Measurements from ENCODE around the gene ZDHHC3.

The ZDHHC3 gene

DNA sequence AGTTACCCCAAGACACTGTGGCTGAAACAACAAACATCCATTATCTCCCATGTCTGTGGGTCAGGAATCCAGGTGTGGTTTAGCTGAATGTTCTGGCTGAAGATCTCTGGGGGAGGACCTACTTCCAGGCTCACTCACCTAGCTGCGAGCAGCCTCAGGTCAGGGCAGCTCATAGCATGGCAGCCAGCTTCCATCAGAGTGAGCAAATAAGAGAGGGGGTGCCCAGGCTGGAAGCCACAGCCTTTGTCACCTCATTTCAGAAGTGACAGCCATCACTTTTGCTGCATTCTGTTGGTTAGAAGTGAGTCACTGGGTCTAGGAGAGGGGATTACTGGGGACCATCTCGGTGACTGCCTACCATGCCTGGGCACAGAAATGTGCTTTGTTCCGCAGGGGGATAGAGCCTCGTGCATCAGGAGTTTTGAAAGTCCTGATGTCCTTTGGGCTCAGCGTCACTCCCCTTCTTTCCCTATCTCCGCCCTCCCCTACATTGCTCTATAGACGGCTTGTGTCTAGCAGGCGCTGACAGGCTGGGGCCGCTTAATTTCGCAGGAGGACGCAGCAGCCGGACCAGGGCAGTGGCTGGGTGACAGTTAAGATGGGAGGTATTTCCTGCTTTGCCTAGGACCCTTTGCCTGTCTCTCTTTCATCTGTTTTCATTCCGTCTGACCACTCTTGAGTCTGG, 76.1 kb downstream of the ZDHHC3 start:
- Histone ChIP-seq H3K36me3 (replicated peaks; ENCODE audit: insufficient read depth, low read length) (no peaks in the 10 kb centered on the region), H2AFZ (ENCODE audit: low read length) (no peak overlapping the region), H3K27ac (ENCODE audit: low read length) (no peak overlapping the region), H3K9ac (ENCODE audit: low read length) (no peak overlapping the region), H3K4me3 (ENCODE audit: low read length) (no peak overlapping the region), H3K27me3 (replicated peaks; ENCODE audit: insufficient read depth, low read length) (no peaks in the 10 kb centered on the region), H3F3A (ENCODE audit: insufficient read depth, low read length) (no peaks in the 10 kb centered on the region), H3K4me1 (ENCODE audit: low read length) (no peaks in the 10 kb centered on the region), H3K79me2 (ENCODE audit: low read length) (no peaks in the 10 kb centered on the region), H3K9me2 (replicated peaks; ENCODE audit: insufficient read depth, low read length) (no peaks in the 10 kb centered on the region), H4K20me1 (ENCODE audit: insufficient read depth, low read length) (no peaks in the 10 kb centered on the region), H3K4me2 (ENCODE audit: low read depth, low read length) (no peak overlapping the region), H3K9me3 (replicated peaks; ENCODE audit: insufficient read depth, low read length) (no peaks in the 10 kb centered on the region)
- TF ChIP-seq, protein P1, sequence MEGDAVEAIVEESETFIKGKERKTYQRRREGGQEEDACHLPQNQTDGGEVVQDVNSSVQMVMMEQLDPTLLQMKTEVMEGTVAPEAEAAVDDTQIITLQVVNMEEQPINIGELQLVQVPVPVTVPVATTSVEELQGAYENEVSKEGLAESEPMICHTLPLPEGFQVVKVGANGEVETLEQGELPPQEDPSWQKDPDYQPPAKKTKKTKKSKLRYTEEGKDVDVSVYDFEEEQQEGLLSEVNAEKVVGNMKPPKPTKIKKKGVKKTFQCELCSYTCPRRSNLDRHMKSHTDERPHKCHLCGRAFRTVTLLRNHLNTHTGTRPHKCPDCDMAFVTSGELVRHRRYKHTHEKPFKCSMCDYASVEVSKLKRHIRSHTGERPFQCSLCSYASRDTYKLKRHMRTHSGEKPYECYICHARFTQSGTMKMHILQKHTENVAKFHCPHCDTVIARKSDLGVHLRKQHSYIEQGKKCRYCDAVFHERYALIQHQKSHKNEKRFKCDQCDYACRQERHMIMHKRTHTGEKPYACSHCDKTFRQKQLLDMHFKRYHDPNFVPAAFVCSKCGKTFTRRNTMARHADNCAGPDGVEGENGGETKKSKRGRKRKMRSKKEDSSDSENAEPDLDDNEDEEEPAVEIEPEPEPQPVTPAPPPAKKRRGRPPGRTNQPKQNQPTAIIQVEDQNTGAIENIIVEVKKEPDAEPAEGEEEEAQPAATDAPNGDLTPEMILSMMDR (IDR thresholded peaks at IDR 0.05; ENCODE audit: low read length) = no peak
- TF ChIP-seq EZH2 (optimal IDR thresholded peaks at IDR 0.05; ENCODE audit: low read depth, low read length) (no peak), EZH2phosphoT487 (IDR thresholded peaks at IDR 0.05; ENCODE audit: low read length) (no peak)
- DNase-seq = no peak

DNA sequence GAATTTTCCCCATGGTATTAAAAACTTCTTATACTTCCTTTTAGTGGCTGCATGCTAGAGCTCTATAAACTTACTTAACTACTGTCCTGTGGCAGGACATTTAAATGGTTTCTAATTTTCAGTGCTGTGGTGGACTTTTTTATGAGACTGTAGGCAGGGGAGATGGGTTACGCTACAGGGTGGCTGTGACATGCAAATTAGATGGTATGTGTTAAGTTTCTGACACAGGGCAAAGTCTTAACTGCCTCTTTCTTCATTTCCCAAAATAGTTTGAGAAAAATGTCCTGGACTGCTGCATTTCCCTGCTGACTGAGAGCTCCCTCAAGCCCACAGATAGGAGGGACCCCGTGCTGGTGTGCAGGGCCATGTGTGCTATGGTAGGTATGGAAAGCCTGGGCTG, 79.5 kb downstream of the ZDHHC3 start:
- no peaks in the 10 kb centered on the region for H4K20me1 ChIP-seq (ENCODE audit: insufficient read depth, low read length)

DNA sequence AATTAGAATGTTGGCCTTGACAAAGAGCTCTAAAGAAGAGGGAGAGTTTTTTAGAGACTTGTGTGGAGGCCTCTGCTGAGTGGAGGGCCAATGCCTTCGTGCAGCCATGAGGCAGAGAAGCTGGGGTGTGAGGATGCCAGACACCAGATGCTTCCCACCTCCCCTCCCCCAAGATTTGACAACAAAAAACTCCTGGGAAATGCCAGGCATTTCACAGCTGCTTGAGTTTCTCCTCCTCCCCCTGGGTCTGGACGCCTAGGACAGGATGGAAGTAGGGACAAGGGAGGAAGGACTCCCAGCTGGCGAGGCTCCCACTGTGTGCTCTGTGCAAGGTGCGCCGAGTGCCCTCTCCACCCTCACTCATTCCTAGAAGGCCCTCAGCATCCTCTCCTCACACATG, 81.5 kb downstream of the ZDHHC3 start:
- TF ChIP-seq, protein P1 (IDR thresholded peaks at IDR 0.05; ENCODE audit: low read length) = no peak
- no peak for TF ChIP-seq EZH2 (optimal IDR thresholded peaks at IDR 0.05; ENCODE audit: low read depth, low read length)
- no peak for TF ChIP-seq EZH2phosphoT487 (IDR thresholded peaks at IDR 0.05; ENCODE audit: low read length)
- no peak overlapping the region for H2AFZ ChIP-seq (ENCODE audit: low read length)
- no peaks in the 10 kb centered on the region for H3K36me3 ChIP-seq (replicated peaks; ENCODE audit: insufficient read depth, low read length)
- no peak overlapping the region for H3K27ac ChIP-seq (ENCODE audit: low read length)
- H3K9me2 ChIP-seq (replicated peaks; ENCODE audit: insufficient read depth, low read length) = no peaks in the 10 kb centered on the region
- no peaks in the 10 kb centered on the region for H4K20me1 ChIP-seq (ENCODE audit: insufficient read depth, low read length)
- H3K4me1 ChIP-seq (ENCODE audit: low read length) = no peaks in the 10 kb centered on the region
- H3K79me2 ChIP-seq (ENCODE audit: low read length) = no peaks in the 10 kb centered on the region
- no peak overlapping the region for H3K4me3 ChIP-seq (ENCODE audit: low read length)
- no peak for DNase-seq
- no peaks in the 10 kb centered on the region for H3K27me3 ChIP-seq (replicated peaks; ENCODE audit: insufficient read depth, low read length)
- H3K4me2 ChIP-seq (ENCODE audit: low read depth, low read length) = no peak overlapping the region
- H3F3A ChIP-seq (ENCODE audit: insufficient read depth, low read length) = no peaks in the 10 kb centered on the region
- H3K9me3 ChIP-seq (replicated peaks; ENCODE audit: insufficient read depth, low read length) = no peaks in the 10 kb centered on the region
- H3K9ac ChIP-seq (ENCODE audit: low read length) = no peak overlapping the region

More for the DNA sequence above, 79.5 kb downstream of the ZDHHC3 start:
- no peak overlapping the region for H2AFZ ChIP-seq (ENCODE audit: low read length)
- no peak overlapping the region for H3K4me2 ChIP-seq (ENCODE audit: low read depth, low read length)
- no peaks in the 10 kb centered on the region for H3K36me3 ChIP-seq (replicated peaks; ENCODE audit: insufficient read depth, low read length)
- H3K27ac ChIP-seq (ENCODE audit: low read length) = no peak overlapping the region
- H3K4me1 ChIP-seq (ENCODE audit: low read length) = no peaks in the 10 kb centered on the region
- no peaks in the 10 kb centered on the region for H3K79me2 ChIP-seq (ENCODE audit: low read length)
- no peak overlapping the region for H3K4me3 ChIP-seq (ENCODE audit: low read length)
- no peak overlapping the region for H3K9ac ChIP-seq (ENCODE audit: low read length)
- H3F3A ChIP-seq (ENCODE audit: insufficient read depth, low read length) = no peaks in the 10 kb centered on the region
- H3K9me2 ChIP-seq (replicated peaks; ENCODE audit: insufficient read depth, low read length) = no peaks in the 10 kb centered on the region
- TF ChIP-seq EZH2 (optimal IDR thresholded peaks at IDR 0.05; ENCODE audit: low read depth, low read length) (no peak), EZH2phosphoT487 (IDR thresholded peaks at IDR 0.05; ENCODE audit: low read length) (no peak)
- TF ChIP-seq, protein P1 (IDR thresholded peaks at IDR 0.05; ENCODE audit: low read length) = no peak
- no peaks in the 10 kb centered on the region for H3K27me3 ChIP-seq (replicated peaks; ENCODE audit: insufficient read depth, low read length)
- no peak for DNase-seq
- H3K9me3 ChIP-seq (replicated peaks; ENCODE audit: insufficient read depth, low read length) = no peaks in the 10 kb centered on the region
